ENCODE data around the gene SRBD1. TPM values are rescaled to one million over a fixed set of nuclear protein-coding genes. Genes with fewer than 3 reads are reported as not detected.
"Not testable (repeated sequence)": the region's sequence is repeated elsewhere in the genome, so short reads cannot be mapped to it uniquely, and the experiment has no call there.

The SRBD1 gene
- total and polyA plus RNA-seq, 2 of the 8 experiments (the other 6 are each of a cell fraction or from before 2014, with no cell fraction given), result 4.6 to 20.0 TPM

GRCh38 chr2:45432406-45432805 lies 178.7 kb downstream of the SRBD1 start (continued):
- TF ChIP-seq, protein P1, sequence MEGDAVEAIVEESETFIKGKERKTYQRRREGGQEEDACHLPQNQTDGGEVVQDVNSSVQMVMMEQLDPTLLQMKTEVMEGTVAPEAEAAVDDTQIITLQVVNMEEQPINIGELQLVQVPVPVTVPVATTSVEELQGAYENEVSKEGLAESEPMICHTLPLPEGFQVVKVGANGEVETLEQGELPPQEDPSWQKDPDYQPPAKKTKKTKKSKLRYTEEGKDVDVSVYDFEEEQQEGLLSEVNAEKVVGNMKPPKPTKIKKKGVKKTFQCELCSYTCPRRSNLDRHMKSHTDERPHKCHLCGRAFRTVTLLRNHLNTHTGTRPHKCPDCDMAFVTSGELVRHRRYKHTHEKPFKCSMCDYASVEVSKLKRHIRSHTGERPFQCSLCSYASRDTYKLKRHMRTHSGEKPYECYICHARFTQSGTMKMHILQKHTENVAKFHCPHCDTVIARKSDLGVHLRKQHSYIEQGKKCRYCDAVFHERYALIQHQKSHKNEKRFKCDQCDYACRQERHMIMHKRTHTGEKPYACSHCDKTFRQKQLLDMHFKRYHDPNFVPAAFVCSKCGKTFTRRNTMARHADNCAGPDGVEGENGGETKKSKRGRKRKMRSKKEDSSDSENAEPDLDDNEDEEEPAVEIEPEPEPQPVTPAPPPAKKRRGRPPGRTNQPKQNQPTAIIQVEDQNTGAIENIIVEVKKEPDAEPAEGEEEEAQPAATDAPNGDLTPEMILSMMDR (IDR thresholded peaks at IDR 0.05; ENCODE audit: control extremely low read depth in 1 of 3, insufficient read depth in 1 of 3, low read depth in 1 of 3, low read length in 3 of 3), result no peak
- TF ChIP-seq POU5F1 (IDR thresholded peaks at IDR 0.05; ENCODE audit: low read depth, low read length), result no peak
- TF ChIP-seq CBX8 (IDR thresholded peaks at IDR 0.05; ENCODE audit: borderline replicate concordance, low read depth, low read length), result no peak

DNA sequence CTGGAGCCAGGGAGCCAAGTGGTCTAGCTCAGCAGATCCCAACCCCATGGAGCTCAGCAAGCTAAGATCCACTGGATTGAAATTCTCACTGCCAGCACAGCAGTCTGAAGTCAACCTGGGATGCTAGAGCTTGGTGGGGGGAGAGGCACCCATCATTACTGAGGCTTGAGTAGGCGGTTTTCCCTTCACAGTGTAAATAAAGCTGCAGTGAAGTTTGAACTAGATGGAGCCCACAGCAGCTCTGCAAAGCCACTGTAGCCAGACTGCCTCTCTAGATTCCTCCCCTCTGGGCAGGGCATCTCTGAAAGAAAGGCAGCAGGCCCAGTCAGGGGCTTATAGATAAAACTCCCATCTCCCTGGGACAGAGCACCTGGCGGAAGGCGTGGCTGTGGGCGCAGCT lies 185.0 kb downstream of the SRBD1 start:
- H3K27ac ChIP-seq (ENCODE audit: low read depth, low read length); H2BK5ac ChIP-seq (ENCODE audit: low read depth, low read length); DNase-seq (ENCODE audit: low read depth in 1 of 2, low spot score in 2 of 2); H3K56ac ChIP-seq (replicated peaks; ENCODE audit: insufficient read length, low read depth, low read length); H3K4ac ChIP-seq (replicated peaks; ENCODE audit: insufficient read length, low read depth, low read length); H3K9me3 ChIP-seq (ENCODE audit: insufficient read depth in 2 of 2, low read depth in 1 of 2, low read length in 1 of 2); H3K4me3 ChIP-seq (ENCODE audit: extremely low read depth in 1 of 4, insufficient read depth in 2 of 4, low read depth in 3 of 4, low read length in 4 of 4); H2AFZ ChIP-seq (ENCODE audit: low read length); H3K27me3 ChIP-seq (replicated peaks in 1 of 4; ENCODE audit: control insufficient read depth in 3 of 4, extremely low read depth in 1 of 4, insufficient read depth in 3 of 4, low read length in 3 of 4); H4K20me1 ChIP-seq (replicated peaks in 1 of 2; ENCODE audit: control insufficient read depth in 1 of 2, insufficient read depth in 2 of 2, low read length in 2 of 2); H3K23ac ChIP-seq (ENCODE audit: insufficient read length); H3K36me3 ChIP-seq (ENCODE audit: control insufficient read depth in 2 of 4, insufficient read depth in 4 of 4, low read length in 3 of 4); FAIRE-seq; H4K8ac ChIP-seq (ENCODE audit: extremely low read depth, insufficient read depth, low read length); H2BK120ac ChIP-seq (replicated peaks; ENCODE audit: low read depth, low read length); H3K9ac ChIP-seq (replicated peaks in 1 of 4; ENCODE audit: extremely low read depth in 1 of 4, low read depth in 3 of 4, low read length in 3 of 4); H3K18ac ChIP-seq (ENCODE audit: extremely low read depth, low read length); H4K91ac ChIP-seq (replicated peaks; ENCODE audit: insufficient read length, low read length); H2BK20ac ChIP-seq (ENCODE audit: low read length); H3K4me1 ChIP-seq (replicated peaks in 1 of 4; ENCODE audit: control insufficient read depth in 3 of 4, insufficient read depth in 4 of 4, low read length in 3 of 4); H4K5ac ChIP-seq (ENCODE audit: insufficient read length, low read depth, low read length); H2AK5ac ChIP-seq (ENCODE audit: low read depth, low read length); H3K4me2 ChIP-seq (ENCODE audit: insufficient read depth in 1 of 2, low read depth in 2 of 2, low read length in 2 of 2); H2BK15ac ChIP-seq (ENCODE audit: low read length); H3K79me1 ChIP-seq (ENCODE audit: low read depth, low read length); H3K79me2 ChIP-seq (ENCODE audit: control insufficient read depth in 1 of 2, insufficient read depth in 2 of 2, low read length in 2 of 2); H2BK12ac ChIP-seq (ENCODE audit: low read depth, low read length); H3K14ac ChIP-seq (ENCODE audit: insufficient read length); POLR2A ChIA-PET (ENCODE audit: partially characterized antibody); H3K23me2 ChIP-seq (ENCODE audit: low read depth, low read length): not testable (repeated sequence)
- whole genome bisulfite sequencing, 2 experiments (ENCODE audit: extremely low coverage in 1 of 2, insufficient coverage in 1 of 2, insufficient read length in 1 of 2, insufficient replicate concordance in 2 of 2, low coverage in 1 of 2, low lambda C conversion rate in 2 of 2, missing lambda C conversion rate in 1 of 2), result 91% methylated on average over 4 of the region's 4 CpGs; no CpG with 5 or more reads in 1 of the 2 experiments
- CTCF ChIA-PET (ENCODE audit: partially characterized antibody), result interaction anchor here (0.7 to 1.7 kb wide), 3 partner anchors 9 to 426 kb away, joined by 3 to 4 read pairs (median 3); no protein-coding TSS in a partner anchor

Measured in H1 (cell line).